ENCODE results near the gene WFS1.

The WFS1 gene

GRCh38 chr4:6235012-6235411, 34.6 kb upstream of the WFS1 start:
- Histone ChIP-seq H3K9me3 (ENCODE audit: severe bottlenecking) (no peaks in the 10 kb centered on the region), H3K36me3 (ENCODE audit: low read depth) (no peaks in the 10 kb centered on the region), H3K27me3 (ENCODE audit: insufficient read depth, poor library complexity, severe bottlenecking) (no peaks in the 10 kb centered on the region), H3K27ac (ENCODE audit: poor library complexity, severe bottlenecking) (no peak overlapping the region), H3K4me1 (ENCODE audit: insufficient read depth, poor library complexity, severe bottlenecking) (no peaks in the 10 kb centered on the region), H3K4me3 (ENCODE audit: severe bottlenecking) (no peak overlapping the region)
- TF ChIP-seq CTCF (IDR thresholded peaks at IDR 0.05; ENCODE audit: poor library complexity, severe bottlenecking): no peak
- ATAC-seq (ENCODE audit: low read depth): no peak
- no peak for DNase-seq (ENCODE audit: low spot score)

GRCh38 chr4:6235901-6236640, 33.6 kb upstream of the WFS1 start:
- no peak for TF ChIP-seq CTCF (IDR thresholded peaks at IDR 0.05; ENCODE audit: poor library complexity, severe bottlenecking)
- DNase-seq (ENCODE audit: low spot score) (no peak), ATAC-seq (ENCODE audit: low read depth) (no peak)
- Histone ChIP-seq H3K4me1 (ENCODE audit: insufficient read depth, poor library complexity, severe bottlenecking) (no peaks in the 10 kb centered on the region), H3K27me3 (ENCODE audit: insufficient read depth, poor library complexity, severe bottlenecking) (no peaks in the 10 kb centered on the region), H3K4me3 (ENCODE audit: severe bottlenecking) (no peak overlapping the region), H3K9me3 (ENCODE audit: severe bottlenecking) (no peaks in the 10 kb centered on the region), H3K36me3 (ENCODE audit: low read depth) (no peaks in the 10 kb centered on the region), H3K27ac (ENCODE audit: poor library complexity, severe bottlenecking) (no peak overlapping the region)

- DNase-seq (ENCODE audit: low spot score) (no peak), ATAC-seq (ENCODE audit: low read depth) (no peak)
- Histone ChIP-seq H3K36me3 (ENCODE audit: low read depth) (no peaks in the 10 kb centered on the region), H3K4me1 (ENCODE audit: insufficient read depth, poor library complexity, severe bottlenecking) (no peaks in the 10 kb centered on the region), H3K27me3 (ENCODE audit: insufficient read depth, poor library complexity, severe bottlenecking) (no peaks in the 10 kb centered on the region), H3K4me3 (ENCODE audit: severe bottlenecking) (no peak overlapping the region), H3K27ac (ENCODE audit: poor library complexity, severe bottlenecking) (no peak overlapping the region), H3K9me3 (ENCODE audit: severe bottlenecking) (no peaks in the 10 kb centered on the region)
- no peak for TF ChIP-seq CTCF (IDR thresholded peaks at IDR 0.05; ENCODE audit: poor library complexity, severe bottlenecking)
These were observed 32.7 kb upstream of the WFS1 start for GRCh38 chr4:6236816-6237390.

GRCh38 chr4:6239486-6239885, 30.2 kb upstream of the WFS1 start:
- DNase-seq (ENCODE audit: low spot score) (peak; percentile 36), ATAC-seq (ENCODE audit: low read depth) (no peak)
- H3K4me1 ChIP-seq (ENCODE audit: insufficient read depth, poor library complexity, severe bottlenecking): no peaks in the 10 kb centered on the region
- no peak overlapping the region for H3K27ac ChIP-seq (ENCODE audit: poor library complexity, severe bottlenecking)
- H3K4me3 ChIP-seq (ENCODE audit: severe bottlenecking): no peak overlapping the region
- H3K9me3 ChIP-seq (ENCODE audit: severe bottlenecking): peaks cover 8% of the 10 kb centered on the region
- H3K36me3 ChIP-seq (ENCODE audit: low read depth): no peaks in the 10 kb centered on the region
- no peak for TF ChIP-seq CTCF (IDR thresholded peaks at IDR 0.05; ENCODE audit: poor library complexity, severe bottlenecking)
- H3K27me3 ChIP-seq (ENCODE audit: insufficient read depth, poor library complexity, severe bottlenecking): no peaks in the 10 kb centered on the region

- no peak for TF ChIP-seq CTCF (IDR thresholded peaks at IDR 0.05; ENCODE audit: poor library complexity, severe bottlenecking)
- Histone ChIP-seq H3K9me3 (ENCODE audit: severe bottlenecking) (peaks cover 10% of the 10 kb centered on the region), H3K27me3 (ENCODE audit: insufficient read depth, poor library complexity, severe bottlenecking) (no peaks in the 10 kb centered on the region), H3K4me1 (ENCODE audit: insufficient read depth, poor library complexity, severe bottlenecking) (no peaks in the 10 kb centered on the region), H3K36me3 (ENCODE audit: low read depth) (no peaks in the 10 kb centered on the region), H3K27ac (ENCODE audit: poor library complexity, severe bottlenecking) (no peak overlapping the region), H3K4me3 (ENCODE audit: severe bottlenecking) (no peak overlapping the region)
- ATAC-seq (ENCODE audit: low read depth) (no peak), DNase-seq (ENCODE audit: low spot score) (peak; percentile 29)
These were observed 29.7 kb upstream of the WFS1 start for GRCh38 chr4:6239968-6240367.

All from RWPE2 (cell line).